A673 (cell line): Measurements from ENCODE around the gene OTUD5. TPM values are rescaled to one million over a fixed set of nuclear protein-coding genes. Genes with fewer than 3 reads are reported as not detected.
A peak's percentile ranks its signal among the peaks of the same experiment; 100 is the strongest.

ENCODE experiments used
- BruUV-seq: library from RNA; stranded (reverse); fragments of 400-500 nt; replicated peaks from 2 replicates; lab custom pipeline; 2021; lab: Mats Ljungman, UMichigan
- CTCF ChIA-PET: fragments of 300-600 bp; sonication (Branson Sonifier 250); formaldehyde crosslinking; loops from one replicate; lab custom pipeline; 2022; ENCODE audit warnings: antibody characterized with exemption; lab: Charles Lee
- POLR2A ChIA-PET: fragments of 300-600 bp; sonication (Branson Sonifier 250); formaldehyde crosslinking; loops from one replicate; lab custom pipeline; 2022; ENCODE audit warnings: antibody characterized with exemption; ENCODE audit not compliant: low non-redundant PET; lab: Charles Lee
- DNase-seq: peaks from one replicate; pipeline ENCODE4 v3.0.0-alpha.2; 2015; ENCODE audit warnings: low spot score
- H3K27ac ChIP-seq: fragments of 200-600 bp; sonication (generic); 2 replicates; pipeline ENCODE4 v1.5.1; 2016; ENCODE audit warnings: mixed run types, low read depth, mild to moderate bottlenecking, mixed read lengths, antibody characterized with exemption, low read length; ENCODE audit not compliant: poor library complexity, severe bottlenecking
- H3K27me3 ChIP-seq: fragments of 200-600 bp; sonication (generic); replicated peaks from 2 replicates; pipeline ENCODE4 v1.6.1; 2017; ENCODE audit warnings: mixed run types, low read depth, mild to moderate bottlenecking, mixed read lengths, antibody characterized with exemption, low read length; ENCODE audit not compliant: insufficient read depth, poor library complexity
- H3K36me3 ChIP-seq: fragments of 200-600 bp; sonication (generic); 2 replicates; pipeline ENCODE4 v1.6.1; 2016; ENCODE audit warnings: mixed run types, mild to moderate bottlenecking, mixed read lengths, antibody characterized with exemption, low read length; ENCODE audit not compliant: insufficient read depth, poor library complexity, severe bottlenecking
- H3K4me1 ChIP-seq: fragments of 200-600 bp; sonication (generic); 2 replicates; pipeline ENCODE4 v1.6.1; 2017; ENCODE audit warnings: mixed run types, mild to moderate bottlenecking, mixed read lengths, antibody characterized with exemption, low read length; ENCODE audit not compliant: insufficient read depth, poor library complexity, severe bottlenecking
- H3K4me3 ChIP-seq: fragments of 200-600 bp; sonication (generic); 2 replicates; pipeline ENCODE4 v1.5.1; 2016; ENCODE audit warnings: low read depth, mixed run types, mild to moderate bottlenecking, mixed read lengths, low read length; ENCODE audit not compliant: poor library complexity, severe bottlenecking
- H3K9me3 ChIP-seq: fragments of 200-600 bp; sonication (generic); 2 replicates; pipeline ENCODE4 v1.6.1; 2016; ENCODE audit warnings: mixed run types, low read depth, mild to moderate bottlenecking, mixed read lengths, antibody characterized with exemption, low read length; ENCODE audit not compliant: poor library complexity, severe bottlenecking
- CTCF ChIP-seq: fragments of 300-800, 200-600 bp; sonication (generic); conservative IDR thresholded peaks from 2 replicates; pipeline ENCODE4 v1.5.1; 2017; ENCODE audit warnings: low read depth, mild to moderate bottlenecking, antibody characterized with exemption, low read length, moderate library complexity, mixed read lengths
- EZH2 ChIP-seq: fragments of 200-600 bp; sonication (generic); IDR thresholded peaks from 2 replicates; pipeline ENCODE4 v1.6.1; 2017; ENCODE audit warnings: borderline replicate concordance, low read depth, mild to moderate bottlenecking, mixed read lengths, antibody characterized with exemption, low read length; ENCODE audit not compliant: poor library complexity, severe bottlenecking
- intact Hi-C: fragments of 100-400 bp; cut with micrococcal nuclease; formaldehyde crosslinking; loops from one replicate; pipeline ENCODE4 v1.10.0; 2022; ENCODE audit not compliant: unreplicated experiment
- total RNA-seq: library from RNA; stranded (reverse); gene quantifications from 2 replicates; pipeline ENCODE4 v1.2.3, GENCODE V29; 2021

The OTUD5 gene
- total RNA-seq, 1 experiment from 2014 or later: 67.5 TPM

- H3K4me3 ChIP-seq: no peak overlapping the region
- ChIA-PET POLR2A (no interaction called here), CTCF (no interaction called here)
- H3K27me3 ChIP-seq: no peaks in the 10 kb centered on the region
- no peak overlapping the region for H3K27ac ChIP-seq
- intact Hi-C loops: no loop called here
- DNase-seq: no peak
- H3K9me3 ChIP-seq: no peaks in the 10 kb centered on the region
- BruUV-seq: no TSS peak
- no peak for TF ChIP-seq EZH2
- TF ChIP-seq CTCF: no peak
- no peaks in the 10 kb centered on the region for H3K36me3 ChIP-seq
- H3K4me1 ChIP-seq: no peaks in the 10 kb centered on the region
These were observed 4.2 kb upstream of the OTUD5 start for GRCh38 chrX:48961585-48962091.

- BruUV-seq: no TSS peak
- DNase-seq: no peak
- H3K27me3 ChIP-seq: no peaks in the 10 kb centered on the region
- intact Hi-C loops: no loop called here
- CTCF ChIA-PET: no interaction called here
- no peak overlapping the region for H3K27ac ChIP-seq
- POLR2A ChIA-PET: interaction anchor here (0.9 kb wide), 1 partner anchor 12 kb away, joined by 3 read pairs; the partner anchor contains the start of gene KCND1
- H3K9me3 ChIP-seq: no peaks in the 10 kb centered on the region
- no peak overlapping the region for H3K4me3 ChIP-seq
- H3K4me1 ChIP-seq: no peaks in the 10 kb centered on the region
- TF ChIP-seq CTCF (no peak), EZH2 (no peak)
- peaks cover 6% of the 10 kb centered on the region for H3K36me3 ChIP-seq
These were observed 2.9 kb upstream of the OTUD5 start for GRCh38 chrX:48960291-48960690.

GRCh38 chrX:48958635-48959094, 1.3 kb upstream of the OTUD5 start:
- Histone ChIP-seq H3K9me3 (no peaks in the 10 kb centered on the region), H3K4me3 (peak overlapping the region; percentile 75), H3K27me3 (no peaks in the 10 kb centered on the region), H3K4me1 (no peaks in the 10 kb centered on the region), H3K27ac (peak overlapping the region; percentile 96), H3K36me3 (peaks cover 6% of the 10 kb centered on the region)
- ChIA-PET POLR2A (interaction anchor here (0.6 kb wide), 1 partner anchor 12 kb away, joined by 3 read pairs; no protein-coding TSS in a partner anchor), CTCF (interaction anchor here (0.6 to 1.4 kb wide), 2 partner anchors 13 to 123 kb away, joined by 4 to 7 read pairs; partner anchors contain the start of genes KCND1 and PCSK1N)
- peak; percentile 31 for DNase-seq
- BruUV-seq: TSS peak; percentile 75
- intact Hi-C loops: no loop called here
- no peak for TF ChIP-seq CTCF
- TF ChIP-seq EZH2: no peak
